ENCODE measurements around the gene TARBP1.
"Not testable (repeated sequence)": the region's sequence is repeated elsewhere in the genome, so short reads cannot be mapped to it uniquely, and the experiment has no call there.

The TARBP1 gene

DNA sequence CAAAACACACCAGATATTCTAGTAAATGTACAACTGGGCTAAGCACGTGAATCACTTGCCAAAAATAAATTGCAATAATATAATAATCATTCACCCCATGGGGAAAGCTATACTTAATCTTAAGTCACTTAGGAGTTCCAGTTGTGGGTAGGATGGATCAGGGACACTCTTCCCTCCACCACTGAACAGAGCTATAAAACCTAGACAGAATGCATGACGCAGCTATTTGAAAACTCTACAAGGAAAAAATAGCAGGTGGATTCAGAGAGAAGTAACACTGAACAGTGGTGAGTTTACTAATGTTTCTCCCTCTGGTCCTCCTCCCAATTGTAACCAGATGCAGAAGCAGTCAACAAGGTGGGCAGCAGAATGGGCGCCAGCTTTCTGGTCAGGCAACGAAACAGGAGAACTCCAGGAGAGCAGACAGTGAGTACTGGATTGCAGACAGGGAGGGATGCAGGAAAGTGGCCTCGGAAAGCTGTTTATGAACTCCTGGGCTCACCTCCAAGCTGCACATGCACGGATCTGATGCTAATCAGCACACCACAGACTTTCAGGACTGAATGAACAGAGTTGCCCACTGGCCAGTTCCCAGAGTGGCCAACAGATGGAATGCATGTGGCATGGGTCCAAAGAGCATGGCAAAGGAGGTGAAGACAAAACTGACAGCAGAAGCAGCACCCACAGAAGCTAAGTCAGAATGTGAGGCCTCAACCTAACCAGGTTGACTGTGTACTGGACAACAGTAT is 41.4 kb downstream of the TARBP1 start:
- no peak for DNase-seq (ENCODE audit: low read depth)

DNA sequence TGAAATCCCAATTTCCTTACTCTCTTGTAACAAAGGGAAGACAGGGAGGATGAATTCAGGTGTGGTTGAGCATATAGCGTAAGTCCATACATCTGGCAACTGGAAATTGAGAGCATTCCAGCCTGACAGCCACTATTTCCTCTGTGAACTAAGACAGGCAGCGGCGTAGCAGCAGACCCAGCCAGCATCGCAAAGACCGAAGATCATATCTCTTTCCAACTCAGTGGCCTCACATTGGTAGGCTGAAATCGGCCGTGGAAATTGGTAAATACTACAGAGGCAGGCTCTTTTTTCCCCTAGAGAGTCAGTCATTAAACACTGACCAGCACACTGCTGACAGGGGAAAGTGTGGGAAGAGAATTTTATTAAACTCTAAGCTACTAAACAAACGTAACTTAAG is 43.4 kb downstream of the TARBP1 start:
- DNase-seq (ENCODE audit: low read depth), result no peak

DNA sequence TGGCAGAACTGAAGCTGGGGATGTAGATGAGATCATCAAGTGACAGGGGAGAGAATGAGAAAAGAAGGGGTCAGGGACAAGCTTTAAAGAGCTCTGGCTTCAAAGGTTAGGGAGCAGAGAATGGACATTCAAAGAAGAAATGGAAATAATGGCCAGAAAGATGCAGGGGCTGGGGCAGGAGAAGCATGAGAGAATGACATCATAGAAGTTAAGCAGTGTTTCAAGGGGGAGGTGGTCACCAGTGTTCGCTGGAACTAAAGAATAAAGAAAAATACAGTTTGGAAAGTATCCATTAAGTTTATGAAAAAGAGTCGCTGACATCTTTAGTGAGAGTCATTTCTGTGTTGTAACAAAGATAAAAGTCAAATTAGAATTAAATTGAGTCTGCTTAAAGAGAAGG is 44.3 kb downstream of the TARBP1 start:
- DNase-seq (ENCODE audit: low read depth), result no peak

DNA sequence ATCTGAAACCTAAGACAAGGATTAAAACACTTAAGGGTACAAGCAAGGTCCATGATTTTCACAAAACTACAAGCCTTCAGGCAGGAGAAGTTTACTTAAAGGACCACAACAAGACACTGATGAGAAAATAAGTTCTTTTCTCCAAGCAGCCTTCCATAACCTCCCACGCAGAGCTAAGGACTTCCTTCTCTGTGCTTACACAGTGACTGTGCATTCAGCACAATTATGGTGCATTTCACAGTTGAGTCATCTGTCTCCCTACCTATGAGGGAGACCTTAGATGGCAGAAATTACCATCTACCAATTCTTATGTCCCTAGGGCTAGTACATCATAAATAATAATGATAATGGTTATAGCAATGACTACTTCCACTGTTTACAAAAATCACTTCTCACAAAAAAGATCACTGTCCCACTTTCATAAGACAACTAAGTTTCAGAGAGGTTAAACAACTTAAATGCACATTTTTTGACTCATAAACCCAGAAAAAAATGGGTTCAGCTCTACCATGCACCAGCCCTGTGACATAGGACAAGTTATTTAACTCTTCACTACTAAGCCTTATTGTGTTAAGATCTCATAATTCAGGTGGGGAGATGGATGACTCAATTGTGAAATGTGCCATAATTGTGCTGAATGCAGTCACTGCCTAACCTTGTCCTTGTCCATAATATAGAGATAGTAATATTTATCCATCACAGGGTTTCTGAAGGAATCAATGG is 45.3 kb downstream of the TARBP1 start:
- no peak for DNase-seq (ENCODE audit: low read depth)

DNA sequence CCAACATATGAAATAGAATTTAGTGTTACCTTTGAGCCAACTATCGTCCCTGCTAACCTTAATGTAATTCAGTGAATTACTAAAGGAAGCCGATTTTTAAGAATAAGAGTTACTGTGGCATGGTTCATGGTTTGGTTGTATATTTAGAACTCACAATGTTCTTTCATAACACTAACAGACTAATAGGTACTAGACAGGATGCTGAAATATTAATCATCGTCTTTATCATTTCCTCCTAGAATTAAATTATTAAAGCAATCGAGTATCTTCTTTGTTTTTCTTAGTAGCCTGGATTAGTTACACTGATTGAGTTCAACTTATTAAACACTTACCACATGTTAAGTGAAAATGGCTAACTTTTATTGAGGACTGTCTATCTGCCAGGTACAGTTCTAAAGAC is 47.7 kb downstream of the TARBP1 start:
- no peak for DNase-seq (ENCODE audit: low read depth)

DNA sequence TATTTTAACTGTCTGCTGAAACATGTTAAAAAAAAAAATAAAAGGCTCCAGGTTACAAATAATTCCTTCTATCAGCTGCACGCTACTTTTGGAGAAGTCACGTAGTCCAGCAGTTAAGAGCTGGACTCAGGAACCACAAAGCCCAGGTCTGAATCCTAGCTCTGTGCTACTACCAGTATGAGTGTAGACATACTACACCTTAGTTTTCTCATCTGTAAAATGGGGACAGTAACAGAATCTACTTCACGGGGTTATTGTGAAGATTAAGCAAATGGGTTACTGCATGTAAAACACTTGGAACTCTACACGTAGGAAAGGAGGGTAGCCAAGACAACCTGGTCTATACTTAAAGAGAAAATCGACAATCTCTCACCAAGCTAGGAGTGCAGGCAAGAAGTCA is 48.3 kb downstream of the TARBP1 start:
- DNase-seq (ENCODE audit: low read depth), result no peak

DNA sequence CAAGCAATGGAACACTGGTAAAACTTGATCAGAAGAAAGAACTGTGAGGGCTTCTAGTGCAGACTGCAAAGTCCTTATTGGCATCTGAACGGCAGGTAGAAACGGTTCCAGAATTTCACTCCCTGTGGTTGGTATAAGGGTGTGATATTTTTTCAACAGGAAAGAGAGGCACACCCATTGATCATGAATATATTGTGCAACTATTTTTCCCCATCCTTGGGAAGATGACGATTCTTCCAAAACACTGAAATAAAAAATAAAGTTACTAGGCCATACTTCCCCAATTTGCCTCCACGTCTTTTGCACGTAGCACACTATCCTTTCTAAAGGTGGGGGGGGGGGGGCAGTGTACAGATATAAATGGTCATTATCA is 49.6 kb downstream of the TARBP1 start:
- DNase-seq (ENCODE audit: low read depth), result no peak

DNA sequence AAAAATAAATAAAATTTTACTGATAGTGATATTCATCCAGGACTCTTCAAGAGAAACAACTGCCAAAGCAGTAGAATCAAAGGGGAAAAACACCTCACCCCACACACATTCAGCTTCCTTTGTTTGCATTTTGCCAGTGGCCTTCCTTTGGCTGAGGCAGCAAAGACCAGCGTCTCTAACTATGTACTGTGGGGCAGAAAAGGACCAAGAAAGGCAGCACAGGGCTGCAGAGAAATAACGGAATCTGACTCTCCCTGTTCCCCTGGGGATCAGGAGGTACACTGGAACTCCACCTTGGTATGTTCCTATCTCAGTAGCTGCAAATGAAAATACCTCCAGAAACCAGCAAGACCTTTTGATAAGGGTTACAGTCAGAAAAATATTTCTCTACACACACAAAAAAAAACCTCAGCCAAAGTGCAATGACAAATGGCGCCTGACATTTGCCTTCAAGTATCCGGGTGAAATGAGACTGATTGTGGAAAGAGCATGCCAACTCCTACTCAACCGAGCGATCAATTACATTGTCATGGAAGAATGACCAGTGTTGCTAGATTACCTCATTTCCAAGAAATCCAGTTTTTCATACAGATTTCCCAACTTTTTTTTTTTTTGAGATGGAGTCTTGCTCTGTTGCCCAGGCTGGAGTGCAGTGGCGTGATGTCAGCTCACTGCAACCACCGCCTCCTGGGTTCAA is 50.9 kb downstream of the TARBP1 start:
- no peak for DNase-seq (ENCODE audit: low read depth)

DNA sequence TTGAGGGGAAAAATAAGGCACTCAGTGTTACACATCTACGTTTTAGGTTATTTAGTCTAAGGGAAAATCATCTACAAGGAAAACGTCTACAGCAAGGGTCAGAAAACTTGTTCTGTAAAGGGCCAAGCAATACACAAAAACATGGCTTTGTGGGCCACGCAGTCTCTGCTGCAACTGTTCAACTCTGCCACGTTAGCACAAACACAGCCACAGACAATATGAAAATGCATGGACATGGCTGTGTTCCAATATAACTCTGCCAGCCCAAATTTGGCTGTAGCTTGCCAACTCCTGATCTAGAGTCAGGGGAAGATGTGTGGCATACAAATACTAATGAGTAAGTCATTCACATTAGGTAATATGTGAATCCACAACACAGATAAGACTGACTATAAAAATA is 65.0 kb downstream of the TARBP1 start:
- no peak for DNase-seq (ENCODE audit: low read depth)

DNA sequence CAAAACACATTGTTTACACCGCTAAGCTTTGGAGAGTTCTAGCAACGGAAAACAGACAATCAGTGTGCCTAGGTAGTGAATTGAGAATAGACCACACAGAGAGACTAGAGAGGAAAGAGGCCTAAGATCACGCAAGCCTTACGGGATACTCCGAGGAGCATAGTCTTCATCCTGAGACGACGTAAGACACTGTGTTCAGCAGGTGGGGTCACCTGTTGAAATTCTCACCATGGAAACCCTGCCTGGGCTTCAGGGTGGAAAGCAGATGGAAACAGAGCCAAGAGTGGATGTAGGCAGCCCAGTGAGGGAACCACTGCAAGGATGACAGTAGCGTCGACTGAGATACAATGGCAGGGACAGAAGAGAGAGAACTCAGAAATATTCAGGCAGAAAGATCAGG is 65.5 kb downstream of the TARBP1 start:
- no peak for DNase-seq (ENCODE audit: low read depth)

DNA sequence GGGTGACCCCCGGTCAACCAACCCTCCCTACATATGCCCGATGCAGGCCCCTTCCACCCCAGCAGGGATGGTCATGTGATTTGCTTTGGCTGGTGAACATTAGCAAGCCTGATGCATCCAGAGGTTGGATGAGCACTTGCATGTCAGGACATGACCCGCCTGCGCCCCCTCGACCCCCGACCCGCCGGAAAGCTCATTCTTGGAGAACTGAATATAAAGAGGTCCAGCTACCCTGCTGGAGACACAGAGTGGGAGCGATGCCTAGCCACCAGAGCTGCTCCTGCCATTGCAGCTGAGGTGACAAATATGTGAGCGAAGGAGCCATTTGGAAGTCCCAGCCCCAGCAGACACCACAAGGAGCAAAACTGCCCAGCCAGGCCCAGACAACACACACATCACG is 66.1 kb downstream of the TARBP1 start:
- no peak for DNase-seq (ENCODE audit: low read depth)

DNA sequence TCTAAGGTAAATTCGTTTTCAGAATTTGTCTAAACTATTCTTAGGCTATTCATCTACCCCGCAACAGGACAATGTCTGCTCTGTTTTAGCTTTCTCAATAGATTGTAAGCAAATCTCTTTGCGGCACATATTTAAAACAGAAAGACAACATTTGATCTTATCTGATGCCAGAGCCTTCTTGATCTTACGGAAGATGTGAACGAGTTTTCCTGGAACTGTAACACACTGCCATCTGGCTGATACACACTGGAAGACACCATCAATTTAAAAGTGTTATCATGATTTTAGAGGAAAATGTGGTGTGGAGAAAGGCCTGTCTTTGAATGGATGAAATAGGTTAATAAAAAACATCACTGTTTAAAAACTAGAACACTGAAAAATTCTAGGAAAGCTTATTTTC is 69.7 kb downstream of the TARBP1 start:
- no peak for DNase-seq (ENCODE audit: low read depth)

DNA sequence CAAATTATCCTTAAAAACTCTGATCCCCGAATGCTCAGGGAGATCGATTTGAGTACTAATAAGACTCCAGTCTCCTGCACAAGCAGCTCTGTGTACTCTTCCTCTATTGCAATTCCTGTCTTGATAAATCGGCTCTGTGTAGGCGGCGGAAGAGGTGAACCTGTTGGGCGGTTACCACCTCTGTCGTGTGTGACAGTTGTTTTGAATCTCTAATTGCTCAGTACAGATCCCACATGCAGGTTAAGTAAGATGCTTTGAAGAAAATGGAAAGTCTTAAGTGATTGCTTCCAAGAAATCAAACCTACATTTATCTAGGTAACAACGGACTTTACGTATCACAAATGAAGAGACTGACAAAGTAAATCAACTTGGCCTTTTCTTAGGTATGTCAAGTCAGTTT is 70.2 kb downstream of the TARBP1 start:
- no peak for DNase-seq (ENCODE audit: low read depth)

DNA sequence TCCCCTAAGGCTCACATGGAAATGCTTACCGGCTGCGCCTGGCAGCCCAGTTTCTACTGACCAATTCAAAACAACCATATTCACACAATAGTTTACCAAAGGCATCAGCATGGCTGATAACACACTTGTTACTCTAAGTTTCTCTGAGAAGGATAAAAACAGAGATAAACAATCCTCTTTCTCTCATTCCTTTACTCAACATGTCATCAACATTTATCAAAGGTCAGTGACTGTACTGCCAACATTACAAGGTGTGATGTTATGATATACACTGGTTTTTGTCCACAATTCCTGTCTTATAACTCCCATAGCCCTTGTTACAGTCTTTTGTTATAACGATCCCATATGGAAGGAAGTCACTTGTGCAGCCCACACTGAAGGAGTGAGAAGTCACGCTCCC is 72.1 kb downstream of the TARBP1 start:
- DNase-seq (ENCODE audit: low read depth), result no peak

DNA sequence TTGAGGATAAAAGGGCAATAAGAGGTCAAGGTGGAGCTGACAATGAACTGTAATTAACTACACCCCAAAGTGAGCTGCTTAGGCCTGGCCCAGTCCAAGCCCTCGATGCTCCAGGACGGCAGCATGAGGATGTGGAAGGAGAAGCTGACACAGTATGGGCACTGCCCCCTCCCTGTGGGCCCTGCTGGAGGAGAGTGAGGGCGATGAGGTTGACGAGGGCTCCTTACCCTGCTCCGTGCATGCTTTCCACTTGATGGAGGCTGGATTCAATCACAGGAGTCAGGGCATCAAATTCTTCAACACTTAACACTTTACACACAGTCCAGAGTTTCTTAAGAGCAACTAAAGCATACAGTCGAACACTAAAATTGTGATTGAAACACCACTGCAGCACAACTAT is 73.3 kb downstream of the TARBP1 start:
- no peak for DNase-seq (ENCODE audit: low read depth)

DNA sequence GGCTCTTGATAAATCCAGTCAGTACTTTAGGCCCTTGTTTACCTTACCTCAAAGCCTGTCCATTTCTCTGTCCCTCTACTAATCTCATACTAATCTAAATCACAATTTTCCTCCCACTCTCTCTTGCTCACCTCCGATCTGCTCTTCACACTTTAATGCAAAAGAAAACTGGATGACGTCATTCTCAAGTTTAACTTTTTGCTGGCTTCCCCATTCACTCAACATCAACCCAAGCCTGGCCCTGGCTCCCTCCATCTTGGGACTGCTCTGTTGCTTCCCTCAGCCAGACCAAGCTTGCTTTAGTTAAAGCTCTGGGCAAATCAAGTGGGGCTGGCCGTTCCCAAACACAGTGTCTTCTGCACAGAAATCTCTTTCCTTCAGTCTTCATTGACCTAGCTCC is 76.0 kb downstream of the TARBP1 start:
- no peak for DNase-seq (ENCODE audit: low read depth)

DNA sequence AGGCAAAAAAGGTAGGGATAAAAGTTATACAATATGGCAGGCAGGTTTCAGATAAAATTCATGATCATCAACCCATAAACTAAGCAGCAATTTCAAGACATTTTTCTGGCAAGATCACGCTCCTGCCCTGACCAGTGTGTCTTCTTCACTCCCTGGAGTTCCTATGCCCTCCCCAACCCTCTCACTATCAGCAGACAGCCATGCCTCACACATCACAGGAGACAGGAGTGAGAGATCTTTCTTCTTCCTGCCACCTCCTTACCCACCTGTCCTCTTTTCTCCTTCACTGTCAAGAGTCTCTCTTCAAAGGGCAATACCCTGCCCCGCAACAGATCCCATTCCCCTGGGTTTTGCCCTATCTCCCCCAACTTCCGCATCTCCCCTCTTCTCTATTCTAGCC is 77.3 kb downstream of the TARBP1 start:
- DNase-seq (ENCODE audit: low read depth), result no peak

DNA sequence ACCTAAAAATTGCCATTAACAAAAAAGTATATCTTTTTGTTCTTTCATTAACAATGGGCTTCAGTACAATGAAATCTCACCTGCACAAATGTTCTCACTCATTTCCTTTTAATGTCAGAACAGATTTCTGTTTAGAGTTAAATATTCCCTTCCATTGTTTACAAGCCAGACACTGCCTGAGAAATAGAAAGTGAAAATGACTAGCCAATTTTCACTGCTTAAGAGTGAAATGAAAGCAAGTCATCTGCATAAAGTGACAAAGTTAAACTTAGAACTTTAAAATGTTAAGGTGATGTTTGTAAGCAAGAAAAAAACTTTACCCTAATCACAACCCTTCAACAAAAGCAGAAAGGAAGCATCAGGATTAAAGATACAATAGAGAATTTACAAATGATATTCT is 78.2 kb downstream of the TARBP1 start:
- no peak for DNase-seq (ENCODE audit: low read depth)

DNA sequence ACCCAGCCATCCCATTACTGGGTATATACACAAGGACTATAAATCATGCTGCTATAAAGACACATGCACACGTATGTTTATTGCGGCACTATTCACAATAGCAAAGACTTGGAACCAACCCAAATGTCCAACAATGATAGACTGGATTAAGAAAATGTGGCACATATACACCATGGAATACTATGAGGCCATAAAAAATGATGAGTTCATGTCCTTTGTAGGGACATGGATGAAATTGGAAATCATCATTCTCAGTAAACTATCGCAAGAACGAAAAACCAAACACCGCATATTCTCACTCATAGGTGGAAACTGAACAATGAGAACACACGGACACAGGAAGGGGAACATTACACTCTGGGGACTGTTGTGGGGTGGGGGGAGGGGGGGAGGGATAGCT is 79.5 kb downstream of the TARBP1 start:
- DNase-seq (ENCODE audit: low read depth), result not testable (repeated sequence)

DNA sequence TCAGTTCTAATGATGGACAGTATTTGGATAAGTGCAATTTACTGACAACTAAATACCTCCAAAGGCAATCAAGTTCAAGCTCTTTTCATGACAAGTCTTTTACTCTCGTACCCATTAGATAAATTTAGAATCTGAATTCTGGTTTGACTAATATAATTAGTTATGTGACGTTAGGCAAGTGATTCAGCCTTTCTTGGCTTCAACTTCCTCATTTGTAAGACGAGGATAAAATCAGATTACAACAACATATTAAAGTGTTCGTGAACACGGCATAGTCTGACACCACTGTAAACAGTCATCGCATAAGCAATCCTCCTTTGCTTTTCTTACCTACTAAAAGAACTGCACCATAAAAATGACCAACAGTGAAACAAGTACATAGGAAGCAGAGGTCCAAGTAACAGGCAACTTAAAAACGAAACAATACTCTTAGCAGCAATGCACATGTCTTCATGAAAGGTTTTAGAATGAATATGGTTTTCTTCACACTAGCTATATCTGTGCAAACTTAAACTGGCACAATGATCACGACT is 80.1 kb downstream of the TARBP1 start:
- no peak for DNase-seq (ENCODE audit: low read depth)

DNA sequence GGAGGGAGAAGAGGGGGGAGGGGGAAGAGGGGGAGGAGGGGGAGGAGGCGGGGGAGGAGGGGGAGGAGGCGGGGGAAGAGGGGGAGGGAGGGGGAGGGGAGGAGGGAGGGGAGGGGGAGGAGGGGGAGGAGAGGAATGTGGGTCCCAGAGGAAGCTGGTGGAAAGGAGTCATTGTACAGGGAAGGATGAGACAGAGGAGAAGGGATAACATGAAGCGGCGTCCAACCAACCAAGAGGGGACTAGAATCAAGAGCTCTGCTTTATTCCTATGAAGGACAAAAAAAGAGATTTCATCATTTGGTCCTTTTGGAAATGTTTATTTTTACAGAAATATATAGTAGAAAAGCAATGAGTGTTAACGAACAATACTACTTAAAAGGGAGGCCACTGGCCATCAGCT is 81.2 kb downstream of the TARBP1 start:
- no peak for DNase-seq (ENCODE audit: low read depth)

DNA sequence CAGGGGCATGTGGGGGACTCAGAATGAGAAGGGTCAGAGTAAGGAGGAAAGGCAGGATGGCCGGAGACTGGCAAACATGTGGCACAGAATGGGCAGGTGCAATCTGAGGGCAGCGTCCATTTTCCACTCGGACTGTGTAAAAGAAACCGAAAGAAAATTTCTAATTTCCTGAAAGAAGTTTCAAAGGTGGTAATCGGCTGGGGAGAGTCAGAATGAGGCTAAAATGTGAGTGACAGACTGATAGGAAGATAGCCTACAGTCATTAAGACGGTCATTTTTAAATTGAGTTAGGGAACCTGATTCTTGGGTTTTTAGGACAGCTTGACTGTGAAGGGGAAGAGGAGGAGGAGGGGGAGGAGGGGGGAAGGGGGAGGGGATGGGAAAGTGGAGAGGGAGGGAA is 82.1 kb downstream of the TARBP1 start:
- DNase-seq (ENCODE audit: low read depth), result no peak

DNA sequence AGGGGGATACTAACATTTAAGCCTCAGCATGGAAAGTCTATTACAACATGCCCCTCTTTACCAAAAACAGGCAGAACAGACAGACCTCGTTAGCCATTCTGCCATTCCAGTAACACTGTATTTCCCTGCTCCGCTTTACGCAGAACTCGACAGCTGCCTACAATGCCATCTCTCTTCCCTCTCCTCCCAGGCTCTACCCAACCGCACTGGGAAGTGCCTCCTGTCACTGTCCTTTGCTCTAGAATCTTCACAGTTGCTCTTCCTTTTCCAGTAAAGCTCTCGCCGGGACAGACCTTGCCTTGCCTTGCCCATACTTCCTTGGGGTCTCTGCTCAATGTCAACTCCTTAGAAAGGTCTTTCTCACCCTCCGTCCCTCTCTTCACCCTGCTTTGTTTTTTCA is 82.9 kb downstream of the TARBP1 start:
- no peak for DNase-seq (ENCODE audit: low read depth)
